GM23248 (cell line): ENCODE data around the gene GPSM1.

Experiments
- EZH2 ChIP-seq: fragments of 200-600 bp; sonication (generic); IDR thresholded peaks from 2 replicates; pipeline ENCODE4 v1.6.1; 2018; ENCODE audit warnings: antibody characterized with exemption, mild to moderate bottlenecking; ENCODE audit not compliant: insufficient read depth, poor library complexity, severe bottlenecking
- EZH2phosphoT487 ChIP-seq: fragments of 200-600 bp; sonication (generic); IDR thresholded peaks from 2 replicates; pipeline ENCODE4 v1.6.1; 2018; ENCODE audit warnings: antibody characterized with exemption, moderate library complexity, mild to moderate bottlenecking, low read depth; ENCODE audit not compliant: insufficient read depth

DNA sequence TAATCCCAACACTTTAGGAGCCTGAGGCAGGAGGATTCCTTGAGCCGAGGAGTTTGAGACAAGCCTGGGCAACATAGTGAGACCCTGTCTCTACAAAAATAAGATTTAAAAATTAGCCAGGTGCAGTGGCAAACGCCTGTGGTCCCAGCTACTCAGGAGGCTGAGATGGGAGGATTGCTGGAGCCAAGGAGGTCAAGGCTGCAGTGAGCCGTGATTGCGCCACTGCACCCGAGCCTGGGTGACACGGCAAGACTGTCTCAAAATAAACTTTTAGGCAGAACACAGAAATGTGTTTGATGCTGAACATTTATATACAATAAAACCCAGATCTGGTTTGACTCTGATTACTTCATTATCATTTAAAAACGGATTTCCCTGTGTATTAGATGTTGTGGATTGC lies 78.1 kb downstream of the GPSM1 start:
- TF ChIP-seq EZH2phosphoT487, result no peak
- TF ChIP-seq EZH2, result no peak
